Small intestine (tissue), 7 donors: Measurements from ENCODE around the gene FTO. TPM values are rescaled to one million over a fixed set of nuclear protein-coding genes. Genes with fewer than 3 reads are reported as not detected.

Source experiments
- DNase-seq, 2 donors: peaks; one replicate each; pipeline versions ENCODE4 v3.0.0 to v3.0.0-alpha.2; 2013
- FAIRE-seq: peaks from 2 replicates; lab custom pipeline; 2012; peaks lifted over from hg19 to GRCh38; lab: Jason Lieb, UNC
- H3K27ac ChIP-seq, 3 donors: one replicate each; pipeline ENCODE4 v1.5.1; 2013; ENCODE audit warnings: low read length in 2 of 3, mild to moderate bottlenecking in 2 of 3, control low read depth in 1 of 3, inconsistent platforms in 1 of 3, low read depth in 1 of 3, moderate library complexity in 1 of 3
- H3K27me3 ChIP-seq, 3 donors: one replicate each; pipeline ENCODE4 v1.6.1; 2013; ENCODE audit warnings: low read length in 3 of 3, inconsistent platforms in 1 of 3; ENCODE audit not compliant: control insufficient read depth in 3 of 3, insufficient read depth in 3 of 3
- H3K36me3 ChIP-seq, 3 donors: one replicate each; pipeline ENCODE4 v1.6.1; 2013; ENCODE audit warnings: low read length in 3 of 3, inconsistent platforms in 1 of 3, low read depth in 1 of 3, mild to moderate bottlenecking in 1 of 3, moderate library complexity in 1 of 3; ENCODE audit not compliant: control insufficient read depth in 3 of 3, insufficient read depth in 2 of 3
- H3K4me1 ChIP-seq, 3 donors: one replicate each; pipeline ENCODE4 v1.6.1; 2013; ENCODE audit warnings: low read length in 2 of 3, inconsistent platforms in 1 of 3, low read depth in 1 of 3, mild to moderate bottlenecking in 1 of 3, moderate library complexity in 1 of 3; ENCODE audit not compliant: control insufficient read depth in 3 of 3, insufficient read depth in 2 of 3
- H3K4me3 ChIP-seq, 3 donors: one replicate each; pipeline ENCODE4 v1.5.1; 2013; ENCODE audit warnings: low read length in 3 of 3, control low read depth in 1 of 3, inconsistent platforms in 1 of 3, low read depth in 1 of 3, mild to moderate bottlenecking in 1 of 3, moderate library complexity in 1 of 3
- H3K9me3 ChIP-seq, 2 donors: one replicate each; pipeline ENCODE4 v1.6.1; 2013; ENCODE audit warnings: low read depth in 1 of 2, low read length in 1 of 2; ENCODE audit not compliant: control insufficient read depth in 2 of 2, insufficient read depth in 1 of 2
- WGBS, 3 donors: extraction: QIAGEN DNeasy Blood & Tissue Kit; methylation state at CpG; one replicate each; pipeline ENCODE4 v1.1.7; 2013; 5-methylcytosine and 5-hydroxymethylcytosine counted together
- polyA plus RNA-seq, 4 donors: library from polyadenylated mRNA; stranded (reverse) in 3 of 4; unstranded in 1 of 4; fragments of 200-250 nt in 3 of 4; fragments of 120-200 nt in 1 of 4; gene quantifications; one replicate each; pipeline versions ENCODE4 v1.2.1 to v1.2.3, GENCODE V29; 2013
- donor health status: healthy with polysubstance abuse.
- donor health status: control.
- donor health status: control.
- donor health status: Bipolar disorder and iron deficiency.
- donor health status: healthy.

FTO gene
- polyA plus RNA-seq, 4 donors, result 5.4 to 36.8 (median 12.2) TPM

GRCh38 chr16:53805752-53806151 is 101.8 kb downstream of the FTO start:
- no peaks in the 10 kb centered on the region for H3K4me1 ChIP-seq
- H3K27me3 ChIP-seq, result no peaks in the 10 kb centered on the region
- no peaks in the 10 kb centered on the region for H3K9me3 ChIP-seq
- DNase-seq (no peak), FAIRE-seq (no peak)
- H3K4me3 ChIP-seq, result no peak overlapping the region
- no peaks in the 10 kb centered on the region for H3K36me3 ChIP-seq
- WGBS, 3 donors, result 84 to 86% (median 85%) methylated on average over 4 of the region's 4 CpGs
- no peak overlapping the region for H3K27ac ChIP-seq

- no peaks in the 10 kb centered on the region for H3K9me3 ChIP-seq
- FAIRE-seq (no peak), DNase-seq (no peak)
- WGBS, 3 donors, result 82 to 91% (median 89%) methylated on average over 8 of the region's 8 CpGs
- peaks cover 0 to 3% (median 0%) of the 10 kb centered on the region in 3 donors for H3K36me3 ChIP-seq
- no peak overlapping the region for H3K27ac ChIP-seq
- no peaks in the 10 kb centered on the region for H3K27me3 ChIP-seq
- no peak overlapping the region for H3K4me3 ChIP-seq
- no peaks in the 10 kb centered on the region for H3K4me1 ChIP-seq
Measured at GRCh38 chr16:53809088-53809932, 105.4 kb downstream of the FTO start.

GRCh38 chr16:53812914-53813313 is 109.0 kb downstream of the FTO start:
- Histone ChIP-seq H3K4me3 (no peak overlapping the region), H3K27ac (no peak overlapping the region), H3K9me3 (no peaks in the 10 kb centered on the region), H3K27me3 (no peaks in the 10 kb centered on the region), H3K36me3 (peaks cover 0 to 3% (median 0%) of the 10 kb centered on the region in 3 donors), H3K4me1 (no peaks in the 10 kb centered on the region)
- no peak for FAIRE-seq
- no peak for DNase-seq
- WGBS, 3 donors, result 18 to 62% (median 41%) methylated on average over 2 of the region's 2 CpGs

- Histone ChIP-seq H3K4me1 (no peaks in the 10 kb centered on the region), H3K36me3 (peaks cover 0 to 3% (median 0%) of the 10 kb centered on the region in 3 donors), H3K4me3 (no peak overlapping the region), H3K9me3 (no peaks in the 10 kb centered on the region), H3K27ac (no peak overlapping the region), H3K27me3 (no peaks in the 10 kb centered on the region)
- DNase-seq, result no peak
- 92 to 95% (median 92%) methylated on average over 7 of the region's 7 CpGs for WGBS, 3 donors
- no peak for FAIRE-seq
Measured at GRCh38 chr16:53814801-53815200, 110.8 kb downstream of the FTO start.

- Histone ChIP-seq H3K27me3 (no peaks in the 10 kb centered on the region), H3K27ac (no peak overlapping the region), H3K9me3 (no peaks in the 10 kb centered on the region), H3K4me3 (no peak overlapping the region), H3K4me1 (no peaks in the 10 kb centered on the region), H3K36me3 (peaks cover 0 to 3% (median 0%) of the 10 kb centered on the region in 3 donors)
- DNase-seq (no peak), FAIRE-seq (no peak)
- WGBS, 3 donors, result 90 to 97% (median 94%) methylated on average over 5 of the region's 5 CpGs
Measured at GRCh38 chr16:53816211-53816836, 112.4 kb downstream of the FTO start.

GRCh38 chr16:53817117-53817755 is 113.3 kb downstream of the FTO start:
- 76 to 92% (median 89%) methylated on average over 5 of the region's 5 CpGs for WGBS, 3 donors
- FAIRE-seq (no peak), DNase-seq (no peak)
- H3K9me3 ChIP-seq, result no peaks in the 10 kb centered on the region
- H3K27me3 ChIP-seq, result no peaks in the 10 kb centered on the region
- no peaks in the 10 kb centered on the region for H3K4me1 ChIP-seq
- no peak overlapping the region for H3K4me3 ChIP-seq
- no peaks in the 10 kb centered on the region for H3K36me3 ChIP-seq
- H3K27ac ChIP-seq, result no peak overlapping the region

GRCh38 chr16:53817812-53818550 is 114.0 kb downstream of the FTO start:
- H3K36me3 ChIP-seq, result no peaks in the 10 kb centered on the region
- peaks cover 0 to 3% (median 0%) of the 10 kb centered on the region in 3 donors for H3K4me1 ChIP-seq
- FAIRE-seq (no peak), DNase-seq (no peak)
- no peak overlapping the region for H3K27ac ChIP-seq
- WGBS, 3 donors, result 70 to 77% (median 70%) methylated on average over 1 of the region's 1 CpG
- H3K27me3 ChIP-seq, result no peaks in the 10 kb centered on the region
- no peak overlapping the region for H3K4me3 ChIP-seq
- no peaks in the 10 kb centered on the region for H3K9me3 ChIP-seq

- DNase-seq (no peak), FAIRE-seq (no peak)
- WGBS, 3 donors, result 88 to 92% (median 91%) methylated on average over 1 of the region's 1 CpG
- Histone ChIP-seq H3K9me3 (no peaks in the 10 kb centered on the region), H3K4me1 (peaks cover 0 to 5% (median 0%) of the 10 kb centered on the region in 3 donors), H3K4me3 (no peak overlapping the region), H3K27me3 (no peaks in the 10 kb centered on the region), H3K36me3 (peaks cover 0 to 4% (median 3%) of the 10 kb centered on the region in 3 donors), H3K27ac (no peak overlapping the region)
Measured at GRCh38 chr16:53821487-53821886, 117.5 kb downstream of the FTO start.
